CD4-positive, alpha-beta T cell treated with Interleukin-17A for 4 hours (primary cell): Measurements from ENCODE around the gene CFAP61.
A peak's percentile ranks its signal among the peaks of the same experiment; 100 is the strongest.
"Not testable (repeated sequence)": the region's sequence is repeated elsewhere in the genome, so short reads cannot be mapped to it uniquely, and the experiment has no call there.

Experiments
- DNase-seq: peaks from one replicate; pipeline ENCODE4 v3.0.0-alpha.2; 2020; ENCODE audit warnings: mixed read lengths

The CFAP61 gene

GRCh38 chr20:20212675-20213096, 160.4 kb downstream of the CFAP61 start:
- DNase-seq: no peak

GRCh38 chr20:20213526-20214121, 161.3 kb downstream of the CFAP61 start:
- no peak for DNase-seq

GRCh38 chr20:20214757-20215275, 162.5 kb downstream of the CFAP61 start:
- no peak for DNase-seq

- no peak for DNase-seq
Observed at GRCh38 chr20:20215976-20216727, 163.8 kb downstream of the CFAP61 start.

GRCh38 chr20:20216941-20217340, 164.6 kb downstream of the CFAP61 start:
- DNase-seq: no peak

GRCh38 chr20:20217621-20218020, 165.3 kb downstream of the CFAP61 start:
- DNase-seq: no peak

- DNase-seq: not testable (repeated sequence)
Observed at GRCh38 chr20:20218106-20218505, 165.8 kb downstream of the CFAP61 start.

GRCh38 chr20:20219016-20219415, 166.7 kb downstream of the CFAP61 start:
- no peak for DNase-seq

GRCh38 chr20:20220134-20220533, 167.8 kb downstream of the CFAP61 start:
- no peak for DNase-seq

GRCh38 chr20:20223981-20224380, 171.6 kb downstream of the CFAP61 start:
- DNase-seq: no peak

- DNase-seq: no peak
Observed at GRCh38 chr20:20224806-20225205, 172.5 kb downstream of the CFAP61 start.

GRCh38 chr20:20225325-20226043, 173.2 kb downstream of the CFAP61 start:
- no peak for DNase-seq

GRCh38 chr20:20226554-20226953, 174.2 kb downstream of the CFAP61 start:
- DNase-seq: no peak

- no peak for DNase-seq
Observed at GRCh38 chr20:20227013-20227571, 174.8 kb downstream of the CFAP61 start.

GRCh38 chr20:20228351-20228750, 176.0 kb downstream of the CFAP61 start:
- DNase-seq: no peak

GRCh38 chr20:20229595-20229994, 177.3 kb downstream of the CFAP61 start:
- DNase-seq: no peak

- no peak for DNase-seq
Observed at GRCh38 chr20:20230741-20231140, 178.4 kb downstream of the CFAP61 start.

GRCh38 chr20:20231528-20232298, 179.4 kb downstream of the CFAP61 start:
- DNase-seq: no peak

GRCh38 chr20:20233041-20233514, 180.7 kb downstream of the CFAP61 start:
- no peak for DNase-seq

- DNase-seq: no peak
Observed at GRCh38 chr20:20235681-20236080, 183.3 kb downstream of the CFAP61 start.

- peak; percentile 6 for DNase-seq
Observed at GRCh38 chr20:20237093-20237959, 185.0 kb downstream of the CFAP61 start.
